HCT116 (cell line): ENCODE data around the gene GTF3C2. TPM values are rescaled to one million over a fixed set of nuclear protein-coding genes. Genes with fewer than 3 reads are reported as not detected.

Source experiments
- ATAC-seq: fragments of 200-7000 bp; cut with Tn5 transposase; 2 replicates; pipeline ENCODE4 v1.9.1; 2020; ENCODE audit warnings: mild to moderate bottlenecking, moderate library complexity
- BruUV-seq: library from RNA; stranded (reverse); fragments of 400-500 nt; replicated peaks from 2 replicates; lab custom pipeline; 2021; lab: Mats Ljungman, UMichigan
- CTCF ChIA-PET: fragments of 300-600 bp; sonication (Branson Sonifier 250); formaldehyde crosslinking; loops from one replicate; lab custom pipeline; 2021; ENCODE audit warnings: antibody characterized with exemption; lab: Charles Lee
- POLR2A ChIA-PET: fragments of 300-600, 350-600 bp; sonication (Branson Sonifier 250); formaldehyde crosslinking; loops from one replicate; lab custom pipeline; 2021; ENCODE audit warnings: antibody characterized with exemption; lab: Charles Lee
- RAD21 ChIA-PET, 2 experiments: fragments of 300-600 bp; sonication (Branson Sonifier 250); formaldehyde crosslinking; loops; one replicate each; lab custom pipeline; 2023; ENCODE audit warnings: low total read pairs in 2 of 2; ENCODE audit not compliant: uncharacterized antibody in 2 of 2, unreplicated experiment in 2 of 2, low non-redundant PET in 1 of 2; lab: Charles Lee
- DNase-seq: peaks from one replicate; pipeline ENCODE4 v3.0.0-alpha.2; 2010; ENCODE audit warnings: low read depth, low spot score
- H2AFZ ChIP-seq: fragments of 200-600 bp; shearing (Covaris generic), sonication (generic); 2 replicates; pipeline ENCODE4 v1.6.1; 2017; ENCODE audit warnings: low read depth, mixed run types, mixed read lengths, antibody characterized with exemption, low read length; ENCODE audit not compliant: poor library complexity, severe bottlenecking
- H3K27ac ChIP-seq: 2 replicates; pipeline ENCODE4 v1.5.1; 2012; ENCODE audit warnings: low read depth, low read length
- H3K27me3 ChIP-seq: fragments of 200-600 bp; sonication (generic); 2 replicates; pipeline ENCODE4 v1.6.1; 2016; ENCODE audit warnings: mixed run types, low read length, mixed read lengths; ENCODE audit not compliant: insufficient read depth
- H3K36me3 ChIP-seq, 2 experiments: fragments of 200-500 bp in 1 of 2; fragments of 200-600 bp in 1 of 2; sonication (Bioruptor generic) in 1 of 2; sonication (generic) in 1 of 2; 2 replicates each; pipeline versions ENCODE4 v1.5.1 to v1.6.1; 2014 to 2016; ENCODE audit warnings: low read length in 2 of 2, inconsistent platforms in 1 of 2, mixed read lengths in 1 of 2, mixed run types in 1 of 2; ENCODE audit not compliant: insufficient read depth in 2 of 2, control insufficient read depth in 1 of 2
- H3K4me1 ChIP-seq, 2 experiments: fragments of 200-600 bp in 1 of 2; sonication (generic) in 1 of 2; 2 replicates each; pipeline versions ENCODE4 v1.5.1 to v1.6.1; 2012 to 2017; ENCODE audit warnings: low read length in 2 of 2, inconsistent platforms in 1 of 2, mild to moderate bottlenecking in 1 of 2, mixed read lengths in 1 of 2, mixed run types in 1 of 2, moderate library complexity in 1 of 2; ENCODE audit not compliant: insufficient read depth in 2 of 2, control insufficient read depth in 1 of 2
- H3K4me2 ChIP-seq: fragments of 200-600 bp; sonication (generic); 2 replicates; pipeline ENCODE4 v1.6.1; 2017; ENCODE audit warnings: mixed run types, low read length, mixed read lengths
- H3K4me3 ChIP-seq, 2 experiments: fragments of 200-600 bp in 1 of 2; sonication (generic) in 1 of 2; replicated peaks in 1 of 2; 2 replicates each; pipeline ENCODE4 v1.5.1; 2011 to 2016; ENCODE audit warnings: low read length in 2 of 2, control low read depth in 1 of 2, low read depth in 1 of 2, mild to moderate bottlenecking in 1 of 2, mixed read lengths in 1 of 2, mixed run types in 1 of 2
- H3K79me2 ChIP-seq: fragments of 200-600 bp; sonication (generic); 2 replicates; pipeline ENCODE4 v1.6.1; 2017; ENCODE audit warnings: mild to moderate bottlenecking, mixed run types, low read length, moderate library complexity, mixed read lengths; ENCODE audit not compliant: insufficient read depth
- H3K9ac ChIP-seq: fragments of 200-600 bp; sonication (generic); 2 replicates; pipeline ENCODE4 v1.6.1; 2016; ENCODE audit warnings: low read length, mixed read lengths
- H3K9me2 ChIP-seq: fragments of 200-600 bp; sonication (generic), shearing (Covaris generic); 2 replicates; pipeline ENCODE4 v1.6.1; 2017; ENCODE audit warnings: mixed run types, mild to moderate bottlenecking, moderate library complexity; ENCODE audit not compliant: insufficient read depth
- H3K9me3 ChIP-seq, 2 experiments: fragments of 200-500 bp in 1 of 2; fragments of 200-600 bp in 1 of 2; sonication (Bioruptor generic) in 1 of 2; sonication (generic) in 1 of 2; 2 replicates each; pipeline ENCODE4 v1.6.1; 2014 to 2017; ENCODE audit warnings: low read length in 2 of 2, mixed read lengths in 2 of 2, inconsistent platforms in 1 of 2, low read depth in 1 of 2, mild to moderate bottlenecking in 1 of 2, mixed run types in 1 of 2, moderate library complexity in 1 of 2; ENCODE audit not compliant: control insufficient read depth in 1 of 2, insufficient read depth in 1 of 2
- H4K20me1 ChIP-seq: fragments of 200-600 bp; sonication (generic), shearing (Covaris generic); 2 replicates; pipeline ENCODE4 v1.6.1; 2017; ENCODE audit warnings: mixed run types, mild to moderate bottlenecking, moderate library complexity; ENCODE audit not compliant: insufficient read depth
- CBX3 ChIP-seq: IDR thresholded peaks from 2 replicates; pipeline ENCODE4 v1.6.1; 2012; ENCODE audit warnings: low read depth
- CEBPB ChIP-seq: IDR thresholded peaks from 2 replicates; pipeline ENCODE4 v1.6.1; 2012; ENCODE audit warnings: low read depth
- ELF1 ChIP-seq: IDR thresholded peaks from 2 replicates; pipeline ENCODE4 v1.6.1; 2012; ENCODE audit warnings: low read depth, borderline replicate concordance
- EZH2 ChIP-seq: fragments of 200-600 bp; sonication (generic); IDR thresholded peaks from 2 replicates; pipeline ENCODE4 v1.6.1; 2017; ENCODE audit warnings: antibody characterized with exemption, mixed run types
- EZH2phosphoT487 ChIP-seq: fragments of 200-600 bp; IDR thresholded peaks from 2 replicates; pipeline ENCODE4 v1.6.1; 2018; ENCODE audit warnings: antibody characterized with exemption, borderline replicate concordance
- FOSL1 ChIP-seq: IDR thresholded peaks from 2 replicates; pipeline ENCODE4 v1.6.1; 2012; ENCODE audit warnings: low read depth
- JUND ChIP-seq: IDR thresholded peaks from 2 replicates; pipeline ENCODE4 v1.6.1; 2012
- POLR2A ChIP-seq: IDR thresholded peaks from 2 replicates; pipeline ENCODE4 v1.7.0; 2011; ENCODE audit warnings: borderline replicate concordance; ENCODE audit not compliant: insufficient read depth, insufficient read length; ENCODE audit errors: extremely low read depth
- RAD21 ChIP-seq: IDR thresholded peaks from 2 replicates; pipeline ENCODE4 v1.6.1; 2012; ENCODE audit warnings: low read depth, mild to moderate bottlenecking
- SIN3A ChIP-seq: IDR thresholded peaks from 2 replicates; pipeline ENCODE4 v1.6.1; 2012; ENCODE audit warnings: low read depth
- SRF ChIP-seq: IDR thresholded peaks from 2 replicates; pipeline ENCODE4 v1.6.1; 2012; ENCODE audit warnings: low read depth
- TCF7L2 ChIP-seq: IDR thresholded peaks from 2 replicates; pipeline ENCODE4 v1.7.0; 2011; ENCODE audit warnings: borderline replicate concordance, inconsistent platforms; ENCODE audit not compliant: insufficient read depth, insufficient read length; ENCODE audit errors: extremely low read depth
- YY1 ChIP-seq: IDR thresholded peaks from 2 replicates; pipeline ENCODE4 v1.6.1; 2011; ENCODE audit warnings: low read length, low read depth, moderate library complexity, mild to moderate bottlenecking; ENCODE audit not compliant: insufficient replicate concordance; ENCODE audit errors: extremely low read depth
- ZFX ChIP-seq: fragments of 450-650 bp; IDR thresholded peaks from 2 replicates; pipeline ENCODE4 v1.6.1; 2017
- intact Hi-C: fragments of 100-400 bp; cut with micrococcal nuclease; formaldehyde crosslinking; loops from 2 replicates; pipeline ENCODE4 v1.10.0; 2022
- total RNA-seq: library from RNA; stranded (reverse); gene quantifications from one replicate; pipeline ENCODE4 v1.2.1, GENCODE V29; 2021; ENCODE audit not compliant: unreplicated experiment
- TF ChIP-seq, protein P1 (sequence below): IDR thresholded peaks from 2 replicates; pipeline ENCODE4 v1.6.1; 2012; ENCODE audit warnings: low read depth
- TF ChIP-seq, protein P2 (sequence below), 3 experiments: fragments of 200-600 bp in 1 of 3; sonication (generic) in 1 of 3; IDR thresholded peaks in 2 of 3; conservative IDR thresholded peaks in 1 of 3; 2 replicates each; pipeline ENCODE4 v1.5.1; 2012 to 2017; ENCODE audit warnings: low read depth in 2 of 3, low read length in 2 of 3, antibody characterized with exemption in 1 of 3, borderline replicate concordance in 1 of 3, control low read depth in 1 of 3, mild to moderate bottlenecking in 1 of 3, mixed read lengths in 1 of 3, mixed run types in 1 of 3, moderate library complexity in 1 of 3; ENCODE audit not compliant: insufficient read depth in 1 of 3
- TF ChIP-seq, protein P3 (sequence below): IDR thresholded peaks from 2 replicates; pipeline ENCODE4 v1.6.1; 2012

GTF3C2 gene
- total RNA-seq, 1 experiment from 2014 or later: 88.2 TPM

DNA sequence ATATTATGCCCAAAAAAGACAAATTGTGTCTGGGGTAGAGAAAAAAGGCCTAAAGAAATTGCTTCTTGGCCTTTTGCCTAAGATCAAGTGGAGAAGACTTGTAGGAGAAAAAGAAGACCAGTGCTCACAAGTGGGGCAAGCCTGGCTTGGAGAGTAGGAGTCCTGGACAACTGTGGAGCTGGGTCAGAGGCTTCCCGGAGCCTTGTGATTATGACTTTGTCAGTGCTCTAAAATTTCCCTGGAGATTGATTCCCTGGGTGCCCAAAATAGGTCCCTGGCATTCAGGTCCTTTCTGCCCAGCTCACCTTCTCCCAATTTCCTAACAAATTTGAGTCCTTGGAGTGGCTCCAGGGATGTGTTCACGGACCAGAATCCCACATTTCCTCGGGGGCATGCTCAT lies 75.1 kb downstream of the GTF3C2 start (continued):
- TF ChIP-seq, protein P1, sequence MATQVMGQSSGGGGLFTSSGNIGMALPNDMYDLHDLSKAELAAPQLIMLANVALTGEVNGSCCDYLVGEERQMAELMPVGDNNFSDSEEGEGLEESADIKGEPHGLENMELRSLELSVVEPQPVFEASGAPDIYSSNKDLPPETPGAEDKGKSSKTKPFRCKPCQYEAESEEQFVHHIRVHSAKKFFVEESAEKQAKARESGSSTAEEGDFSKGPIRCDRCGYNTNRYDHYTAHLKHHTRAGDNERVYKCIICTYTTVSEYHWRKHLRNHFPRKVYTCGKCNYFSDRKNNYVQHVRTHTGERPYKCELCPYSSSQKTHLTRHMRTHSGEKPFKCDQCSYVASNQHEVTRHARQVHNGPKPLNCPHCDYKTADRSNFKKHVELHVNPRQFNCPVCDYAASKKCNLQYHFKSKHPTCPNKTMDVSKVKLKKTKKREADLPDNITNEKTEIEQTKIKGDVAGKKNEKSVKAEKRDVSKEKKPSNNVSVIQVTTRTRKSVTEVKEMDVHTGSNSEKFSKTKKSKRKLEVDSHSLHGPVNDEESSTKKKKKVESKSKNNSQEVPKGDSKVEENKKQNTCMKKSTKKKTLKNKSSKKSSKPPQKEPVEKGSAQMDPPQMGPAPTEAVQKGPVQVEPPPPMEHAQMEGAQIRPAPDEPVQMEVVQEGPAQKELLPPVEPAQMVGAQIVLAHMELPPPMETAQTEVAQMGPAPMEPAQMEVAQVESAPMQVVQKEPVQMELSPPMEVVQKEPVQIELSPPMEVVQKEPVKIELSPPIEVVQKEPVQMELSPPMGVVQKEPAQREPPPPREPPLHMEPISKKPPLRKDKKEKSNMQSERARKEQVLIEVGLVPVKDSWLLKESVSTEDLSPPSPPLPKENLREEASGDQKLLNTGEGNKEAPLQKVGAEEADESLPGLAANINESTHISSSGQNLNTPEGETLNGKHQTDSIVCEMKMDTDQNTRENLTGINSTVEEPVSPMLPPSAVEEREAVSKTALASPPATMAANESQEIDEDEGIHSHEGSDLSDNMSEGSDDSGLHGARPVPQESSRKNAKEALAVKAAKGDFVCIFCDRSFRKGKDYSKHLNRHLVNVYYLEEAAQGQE: no peak
- no peak for TF ChIP-seq FOSL1

DNA sequence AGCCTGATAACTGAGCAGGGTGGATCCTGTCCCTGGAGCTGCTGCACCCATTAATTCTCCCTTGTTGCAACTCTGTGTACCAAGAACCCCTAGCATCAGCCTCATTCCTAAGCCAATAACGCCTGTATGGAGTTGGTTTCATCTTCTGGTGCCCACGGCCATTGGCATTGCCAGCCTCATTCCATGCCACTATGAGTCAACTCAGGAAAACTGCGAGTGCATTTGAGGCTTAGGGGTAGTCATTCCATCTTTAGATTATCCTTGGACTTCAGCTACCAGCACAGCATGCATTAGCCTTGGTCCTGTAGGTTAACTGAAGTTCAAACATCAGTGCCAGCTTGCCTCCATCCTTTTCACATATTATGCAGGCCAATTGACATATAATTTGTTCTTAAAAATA lies 75.7 kb downstream of the GTF3C2 start:
- Histone ChIP-seq H3K4me2 (no peak overlapping the region), H3K79me2 (no peaks in the 10 kb centered on the region), H3K9me2 (no peaks in the 10 kb centered on the region), H3K27ac (no peak overlapping the region), H3K36me3 (no peaks in the 10 kb centered on the region), H3K4me1 (peaks cover 2 to 28% of the 10 kb centered on the region in 2 experiments), H4K20me1 (no peaks in the 10 kb centered on the region), H3K27me3 (no peaks in the 10 kb centered on the region), H2AFZ (no peak overlapping the region), H3K4me3 (no peak overlapping the region), H3K9me3 (no peaks in the 10 kb centered on the region), H3K9ac (no peak overlapping the region)
- no TSS peak for BruUV-seq
- intact Hi-C loops: loop anchor here (1.0 to 5.0 kb wide), 3 partner anchors 31 to 314 kb away; no protein-coding TSS in a partner anchor
- ATAC-seq (no peak), DNase-seq (no peak)
- ChIA-PET CTCF (interaction anchor here (1.1 to 5.6 kb wide), 7 partner anchors 11 to 89 kb away, joined by 3 to 50 read pairs (median 12); partner anchors contain the start of gene MPV17), RAD21 (interaction anchor here in 1 of 2 experiments (1.5 kb wide), 1 partner anchor 32 kb away, joined by 3 read pairs; no protein-coding TSS in a partner anchor), POLR2A (interaction anchor here (1.7 kb wide), 1 partner anchor 18 kb away, joined by 5 read pairs; the partner anchor contains the start of gene SLC30A3)
- TF ChIP-seq SIN3A (no peak), ZFX (no peak), SRF (no peak), JUND (no peak), TCF7L2 (no peak), CEBPB (no peak), POLR2A (no peak), ELF1 (no peak), CBX3 (no peak), RAD21 (no peak), YY1 (no peak), EZH2 (no peak), EZH2phosphoT487 (no peak)
- TF ChIP-seq, protein P2, sequence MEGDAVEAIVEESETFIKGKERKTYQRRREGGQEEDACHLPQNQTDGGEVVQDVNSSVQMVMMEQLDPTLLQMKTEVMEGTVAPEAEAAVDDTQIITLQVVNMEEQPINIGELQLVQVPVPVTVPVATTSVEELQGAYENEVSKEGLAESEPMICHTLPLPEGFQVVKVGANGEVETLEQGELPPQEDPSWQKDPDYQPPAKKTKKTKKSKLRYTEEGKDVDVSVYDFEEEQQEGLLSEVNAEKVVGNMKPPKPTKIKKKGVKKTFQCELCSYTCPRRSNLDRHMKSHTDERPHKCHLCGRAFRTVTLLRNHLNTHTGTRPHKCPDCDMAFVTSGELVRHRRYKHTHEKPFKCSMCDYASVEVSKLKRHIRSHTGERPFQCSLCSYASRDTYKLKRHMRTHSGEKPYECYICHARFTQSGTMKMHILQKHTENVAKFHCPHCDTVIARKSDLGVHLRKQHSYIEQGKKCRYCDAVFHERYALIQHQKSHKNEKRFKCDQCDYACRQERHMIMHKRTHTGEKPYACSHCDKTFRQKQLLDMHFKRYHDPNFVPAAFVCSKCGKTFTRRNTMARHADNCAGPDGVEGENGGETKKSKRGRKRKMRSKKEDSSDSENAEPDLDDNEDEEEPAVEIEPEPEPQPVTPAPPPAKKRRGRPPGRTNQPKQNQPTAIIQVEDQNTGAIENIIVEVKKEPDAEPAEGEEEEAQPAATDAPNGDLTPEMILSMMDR (IDR thresholded peaks at IDR 0.05 in 2 of 3, conservative IDR thresholded peaks at IDR 0.05 in 1 of 3; ENCODE audit: borderline replicate concordance in 1 of 3, insufficient read depth in 1 of 3, low read depth in 2 of 3, low read length in 2 of 3): no peak
- TF ChIP-seq, protein P3, sequence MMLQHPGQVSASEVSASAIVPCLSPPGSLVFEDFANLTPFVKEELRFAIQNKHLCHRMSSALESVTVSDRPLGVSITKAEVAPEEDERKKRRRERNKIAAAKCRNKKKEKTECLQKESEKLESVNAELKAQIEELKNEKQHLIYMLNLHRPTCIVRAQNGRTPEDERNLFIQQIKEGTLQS: no peak
- TF ChIP-seq, protein P1: no peak
